Neural progenitor cell (in vitro differentiated cells): ENCODE results near the gene CATSPER2. TPM values are rescaled to one million over a fixed set of nuclear protein-coding genes. Genes with fewer than 3 reads are reported as not detected.
"Not testable (repeated sequence)": the region's sequence is repeated elsewhere in the genome, so short reads cannot be mapped to it uniquely, and the experiment has no call there.

Source experiments
- DNase-seq: peaks from one replicate; pipeline ENCODE4 v3.0.0-alpha.2; 2016; ENCODE audit warnings: low spot score
- H2AFZ ChIP-seq: fragments of 200-600 bp; sonication (generic); replicated peaks from 2 replicates; pipeline ENCODE4 v1.6.1; 2016; ENCODE audit warnings: antibody characterized with exemption
- H3F3A ChIP-seq: fragments of 200-600 bp; sonication (generic); 2 replicates; pipeline ENCODE4 v1.6.1; 2016; ENCODE audit warnings: antibody characterized with exemption, low read depth
- H3K27ac ChIP-seq: fragments of 200-600 bp; sonication (generic); 2 replicates; pipeline ENCODE4 v1.5.1; 2016; ENCODE audit warnings: mild to moderate bottlenecking
- H3K27me3 ChIP-seq: fragments of 200-600 bp; sonication (generic); 2 replicates; pipeline ENCODE4 v1.6.1; 2016; ENCODE audit warnings: mild to moderate bottlenecking, moderate library complexity
- H3K36me3 ChIP-seq: fragments of 200-600 bp; sonication (generic); 2 replicates; pipeline ENCODE4 v1.5.1; 2016
- H3K4me1 ChIP-seq: fragments of 200-600 bp; sonication (generic); 2 replicates; pipeline ENCODE4 v1.6.1; 2016; ENCODE audit warnings: mixed run types
- H3K4me2 ChIP-seq: fragments of 200-600 bp; sonication (generic); 2 replicates; pipeline ENCODE4 v1.6.1; 2016
- H3K4me3 ChIP-seq: fragments of 200-600 bp; sonication (generic); 2 replicates; pipeline ENCODE4 v1.5.1; 2016
- H3K79me2 ChIP-seq: fragments of 200-600 bp; sonication (generic); 2 replicates; pipeline ENCODE4 v1.6.1; 2016; ENCODE audit warnings: low read depth
- H3K9ac ChIP-seq: fragments of 200-600 bp; sonication (generic); 2 replicates; pipeline ENCODE4 v1.6.1; 2016
- H3K9me3 ChIP-seq: fragments of 200-600 bp; sonication (generic); 2 replicates; pipeline ENCODE4 v1.5.1; 2016; ENCODE audit warnings: low read depth
- H4K20me1 ChIP-seq: fragments of 200-600 bp; sonication (generic); 2 replicates; pipeline ENCODE4 v1.6.1; 2016; ENCODE audit warnings: low read depth
- H3K27ac Mint-ChIP-seq: 3 replicates; pipeline ENCODE4 v1.8.0; 2021; ENCODE audit warnings: mixed read lengths
- H3K27me3 Mint-ChIP-seq: 2 replicates; pipeline ENCODE4 v1.8.0; 2022; ENCODE audit warnings: low read depth, mild to moderate bottlenecking, inconsistent platforms, moderate library complexity, mixed read lengths; ENCODE audit not compliant: insufficient read depth
- H3K36me3 Mint-ChIP-seq: 3 replicates; pipeline ENCODE4 v1.8.0; 2021; ENCODE audit warnings: mixed read lengths
- H3K4me1 Mint-ChIP-seq: 3 replicates; pipeline ENCODE4 v1.8.0; 2021; ENCODE audit warnings: mixed read lengths
- H3K4me3 Mint-ChIP-seq: 3 replicates; pipeline ENCODE4 v1.8.0; 2021; ENCODE audit warnings: mild to moderate bottlenecking, moderate library complexity, mixed read lengths
- H3K9me3 Mint-ChIP-seq: 3 replicates; pipeline ENCODE4 v1.8.0; 2020; ENCODE audit warnings: mixed read lengths
- total RNA-seq: library from RNA; depleted of rRNA; stranded (reverse); fragments of >200 nt; gene quantifications from 2 replicates; pipeline ENCODE4 v1.2.3, GENCODE V29; 2015; ENCODE audit warnings: low replicate concordance

CATSPER2 gene
- total RNA-seq, 1 donor from 2014 or later: 1.5 TPM

- H3K9me3 Mint-ChIP-seq, H3K4me3 Mint-ChIP-seq, H3K4me3 ChIP-seq, H3K27me3 ChIP-seq, H3K4me2 ChIP-seq, H3K27me3 Mint-ChIP-seq, H3K4me1 Mint-ChIP-seq, H3K79me2 ChIP-seq, H3K36me3 ChIP-seq, H4K20me1 ChIP-seq, H3K27ac ChIP-seq, DNase-seq, H3F3A ChIP-seq, H3K36me3 Mint-ChIP-seq, H3K9ac ChIP-seq, H3K9me3 ChIP-seq, H2AFZ ChIP-seq, H3K27ac Mint-ChIP-seq, H3K4me1 ChIP-seq: not testable (repeated sequence)
These were observed 14.7 kb upstream of the CATSPER2 start for GRCh38 chr15:43663333-43663732.

- not testable (repeated sequence) for H3K27me3 Mint-ChIP-seq, DNase-seq, H2AFZ ChIP-seq, H3F3A ChIP-seq, H3K4me1 Mint-ChIP-seq, H3K36me3 ChIP-seq, H3K4me2 ChIP-seq, H4K20me1 ChIP-seq, H3K27ac Mint-ChIP-seq, H3K9me3 Mint-ChIP-seq, H3K27ac ChIP-seq, H3K27me3 ChIP-seq, H3K9ac ChIP-seq, H3K4me1 ChIP-seq, H3K79me2 ChIP-seq, H3K36me3 Mint-ChIP-seq, H3K4me3 Mint-ChIP-seq, H3K4me3 ChIP-seq, H3K9me3 ChIP-seq
These were observed 13.6 kb upstream of the CATSPER2 start for GRCh38 chr15:43662293-43662692.

- H3K9me3 Mint-ChIP-seq: not testable (repeated sequence)
These were observed 11.1 kb upstream of the CATSPER2 start for GRCh38 chr15:43659727-43660126.

GRCh38 chr15:43649430-43649926 lies 834 bp upstream of the CATSPER2 start:
- not testable (repeated sequence) for H3K27ac Mint-ChIP-seq, H3K4me3 ChIP-seq, H3K4me3 Mint-ChIP-seq, H3K9me3 ChIP-seq, H3K4me2 ChIP-seq, H2AFZ ChIP-seq, H3K27ac ChIP-seq, H3K79me2 ChIP-seq, DNase-seq, H3K4me1 Mint-ChIP-seq, H3K27me3 Mint-ChIP-seq, H3F3A ChIP-seq, H3K9ac ChIP-seq, H3K9me3 Mint-ChIP-seq, H3K36me3 ChIP-seq, H3K27me3 ChIP-seq, H3K4me1 ChIP-seq, H4K20me1 ChIP-seq
- H3K36me3 Mint-ChIP-seq: peaks cover 12% of the 10 kb centered on the region

More at GRCh38 chr15:43659727-43660126, 11.1 kb upstream of the CATSPER2 start:
- not testable (repeated sequence) for H3K4me1 ChIP-seq, H3K27ac ChIP-seq, H3K36me3 Mint-ChIP-seq, H3K27ac Mint-ChIP-seq, H3K9me3 ChIP-seq, H3K9ac ChIP-seq, H3K4me3 Mint-ChIP-seq, H2AFZ ChIP-seq, H3K4me1 Mint-ChIP-seq, H3K27me3 Mint-ChIP-seq, H3K4me3 ChIP-seq, H3K36me3 ChIP-seq, H3F3A ChIP-seq, H3K79me2 ChIP-seq, DNase-seq, H3K27me3 ChIP-seq, H3K4me2 ChIP-seq, H4K20me1 ChIP-seq

GRCh38 chr15:43638464-43639204 lies 10.0 kb downstream of the CATSPER2 start:
- H3F3A ChIP-seq, H3K9me3 ChIP-seq, H3K27me3 Mint-ChIP-seq, H3K27ac Mint-ChIP-seq, DNase-seq, H3K4me1 ChIP-seq, H3K9me3 Mint-ChIP-seq, H3K79me2 ChIP-seq, H3K4me3 Mint-ChIP-seq, H3K27ac ChIP-seq, H2AFZ ChIP-seq, H3K36me3 ChIP-seq, H3K4me2 ChIP-seq, H3K4me3 ChIP-seq, H3K4me1 Mint-ChIP-seq, H3K36me3 Mint-ChIP-seq, H3K27me3 ChIP-seq, H3K9ac ChIP-seq, H4K20me1 ChIP-seq: not testable (repeated sequence)

- H3F3A ChIP-seq, H3K27me3 ChIP-seq, H3K79me2 ChIP-seq, H3K4me3 ChIP-seq, H3K27ac Mint-ChIP-seq, H3K27ac ChIP-seq, H3K4me3 Mint-ChIP-seq, H3K36me3 Mint-ChIP-seq, H3K27me3 Mint-ChIP-seq, H3K9me3 Mint-ChIP-seq, H3K4me2 ChIP-seq, DNase-seq, H3K4me1 ChIP-seq, H2AFZ ChIP-seq, H3K9ac ChIP-seq, H3K4me1 Mint-ChIP-seq, H3K36me3 ChIP-seq, H4K20me1 ChIP-seq, H3K9me3 ChIP-seq: not testable (repeated sequence)
These were observed 21.7 kb downstream of the CATSPER2 start for GRCh38 chr15:43626937-43627336.
